ENCODE data around the gene MRPL55.

MRPL55 gene

GRCh38 chr1:228081144-228081543 is 28.0 kb downstream of the MRPL55 start:
- Histone ChIP-seq H3K27me3 (replicated peaks; ENCODE audit: insufficient read depth, low read length) (no peaks in the 10 kb centered on the region), H3K9me2 (replicated peaks; ENCODE audit: insufficient read depth, low read length) (no peaks in the 10 kb centered on the region), H3K4me1 (ENCODE audit: low read length) (peaks cover 27% of the 10 kb centered on the region), H3K9me3 (replicated peaks; ENCODE audit: insufficient read depth, low read length) (no peaks in the 10 kb centered on the region), H3K4me3 (ENCODE audit: low read length) (peak overlapping the region; percentile 92), H4K20me1 (ENCODE audit: insufficient read depth, low read length) (peaks cover 23% of the 10 kb centered on the region), H3F3A (ENCODE audit: insufficient read depth, low read length) (peaks cover 32% of the 10 kb centered on the region), H3K27ac (ENCODE audit: low read length) (no peak overlapping the region), H3K4me2 (ENCODE audit: low read depth, low read length) (peak overlapping the region; percentile 99), H2AFZ (ENCODE audit: low read length) (no peak overlapping the region), H3K79me2 (ENCODE audit: low read length) (peaks cover 69% of the 10 kb centered on the region), H3K36me3 (replicated peaks; ENCODE audit: insufficient read depth, low read length) (no peaks in the 10 kb centered on the region), H3K9ac (ENCODE audit: low read length) (peak overlapping the region; percentile 100)
- DNase-seq, result no peak
- TF ChIP-seq EZH2phosphoT487 (IDR thresholded peaks at IDR 0.05; ENCODE audit: low read length) (no peak), EZH2 (optimal IDR thresholded peaks at IDR 0.05; ENCODE audit: low read depth, low read length) (no peak), CTCF (IDR thresholded peaks at IDR 0.05; ENCODE audit: low read length) (no peak)

DNA sequence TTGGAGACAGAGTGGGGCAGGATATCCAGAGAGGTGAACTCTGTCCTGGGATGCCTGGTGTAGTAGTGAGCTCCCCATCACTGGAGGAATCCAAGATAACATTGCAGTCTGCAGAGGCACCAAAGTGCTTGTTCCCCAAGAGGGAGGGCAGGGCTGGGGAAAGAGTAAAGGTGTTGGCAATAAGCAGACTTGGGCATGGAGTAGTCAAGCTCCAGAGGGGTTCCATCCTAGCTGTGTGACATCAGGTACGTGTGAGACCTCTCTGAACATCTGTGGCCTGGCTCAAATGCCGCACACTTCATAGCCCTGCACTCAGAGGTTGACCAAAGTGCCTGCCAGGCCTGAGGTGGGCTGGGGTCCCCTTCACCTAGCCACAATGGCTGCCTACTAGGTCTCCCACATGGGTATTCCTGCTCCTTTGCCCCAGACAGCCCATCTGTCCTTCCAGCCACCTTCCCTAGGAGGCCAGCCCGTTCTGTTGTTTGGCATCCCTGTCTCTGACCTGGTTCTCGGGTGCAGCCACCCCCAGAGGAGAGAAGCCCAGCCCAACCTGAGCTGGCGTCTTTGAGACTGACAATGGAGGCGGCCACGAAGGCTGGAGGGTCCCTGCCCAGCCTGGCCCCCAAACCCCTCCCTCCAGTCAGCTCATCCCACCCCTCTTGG is 29.4 kb downstream of the MRPL55 start:
- Histone ChIP-seq H2AFZ (ENCODE audit: low read length) (no peak overlapping the region), H3K9me3 (replicated peaks; ENCODE audit: insufficient read depth, low read length) (no peaks in the 10 kb centered on the region), H3K79me2 (ENCODE audit: low read length) (peaks cover 55% of the 10 kb centered on the region), H3K27me3 (replicated peaks; ENCODE audit: insufficient read depth, low read length) (no peaks in the 10 kb centered on the region), H3F3A (ENCODE audit: insufficient read depth, low read length) (peaks cover 18% of the 10 kb centered on the region), H3K4me1 (ENCODE audit: low read length) (peaks cover 13% of the 10 kb centered on the region), H3K9ac (ENCODE audit: low read length) (no peak overlapping the region), H3K27ac (ENCODE audit: low read length) (no peak overlapping the region), H3K36me3 (replicated peaks; ENCODE audit: insufficient read depth, low read length) (no peaks in the 10 kb centered on the region), H3K4me2 (ENCODE audit: low read depth, low read length) (no peak overlapping the region), H3K9me2 (replicated peaks; ENCODE audit: insufficient read depth, low read length) (no peaks in the 10 kb centered on the region), H4K20me1 (ENCODE audit: insufficient read depth, low read length) (peaks cover 9% of the 10 kb centered on the region), H3K4me3 (ENCODE audit: low read length) (no peak overlapping the region)
- TF ChIP-seq EZH2phosphoT487 (IDR thresholded peaks at IDR 0.05; ENCODE audit: low read length) (no peak), EZH2 (optimal IDR thresholded peaks at IDR 0.05; ENCODE audit: low read depth, low read length) (no peak), CTCF (IDR thresholded peaks at IDR 0.05; ENCODE audit: low read length) (no peak)
- no peak for DNase-seq

DNA sequence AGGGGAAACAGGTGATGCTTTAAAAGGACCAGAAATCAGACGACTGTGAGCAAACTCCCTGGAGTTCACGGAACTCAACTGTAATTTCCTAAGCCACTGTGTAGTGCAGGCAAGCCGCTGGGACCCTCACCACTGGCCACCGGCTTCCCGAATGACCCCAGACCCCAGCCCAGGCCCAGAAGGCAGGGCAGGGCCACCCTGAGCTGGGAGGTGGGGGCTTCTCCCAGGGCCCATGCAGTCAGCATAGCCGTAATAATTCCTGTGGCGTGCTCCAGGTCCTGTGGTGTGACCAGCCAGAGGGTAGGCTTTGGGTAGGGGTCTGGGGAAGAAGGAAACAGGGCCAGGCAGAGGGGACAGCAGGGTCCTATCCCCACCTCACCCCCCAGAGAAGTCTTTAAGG is 30.1 kb downstream of the MRPL55 start:
- no peak overlapping the region for H2AFZ ChIP-seq (ENCODE audit: low read length)
- TF ChIP-seq CTCF (IDR thresholded peaks at IDR 0.05; ENCODE audit: low read length) (no peak), EZH2phosphoT487 (IDR thresholded peaks at IDR 0.05; ENCODE audit: low read length) (no peak), EZH2 (optimal IDR thresholded peaks at IDR 0.05; ENCODE audit: low read depth, low read length) (no peak)
- DNase-seq, result no peak

More for the DNA sequence above, 30.1 kb downstream of the MRPL55 start:
- Histone ChIP-seq H3K27ac (ENCODE audit: low read length) (no peak overlapping the region), H3K9me2 (replicated peaks; ENCODE audit: insufficient read depth, low read length) (no peaks in the 10 kb centered on the region), H3K9ac (ENCODE audit: low read length) (no peak overlapping the region), H3K4me2 (ENCODE audit: low read depth, low read length) (no peak overlapping the region), H3K36me3 (replicated peaks; ENCODE audit: insufficient read depth, low read length) (no peaks in the 10 kb centered on the region), H3F3A (ENCODE audit: insufficient read depth, low read length) (peaks cover 11% of the 10 kb centered on the region), H3K4me3 (ENCODE audit: low read length) (no peak overlapping the region), H3K27me3 (replicated peaks; ENCODE audit: insufficient read depth, low read length) (no peaks in the 10 kb centered on the region), H3K79me2 (ENCODE audit: low read length) (peaks cover 48% of the 10 kb centered on the region), H4K20me1 (ENCODE audit: insufficient read depth, low read length) (peaks cover 1% of the 10 kb centered on the region), H3K4me1 (ENCODE audit: low read length) (peaks cover 5% of the 10 kb centered on the region), H3K9me3 (replicated peaks; ENCODE audit: insufficient read depth, low read length) (no peaks in the 10 kb centered on the region)
